ENCODE data around the gene VTN. TPM values are rescaled to one million over a fixed set of nuclear protein-coding genes. Genes with fewer than 3 reads are reported as not detected.

The VTN gene
- total and polyA plus RNA-seq, 10 donors: 0.84 to 4.0 (median 1.6) TPM

GRCh38 chr17:28367641-28368305 is 2.3 kb downstream of the VTN start:
- TF ChIP-seq POLR2A (IDR thresholded peaks at IDR 0.05) (no peak), POLR2AphosphoS5 (IDR thresholded peaks at IDR 0.05) (no peak)
- TF ChIP-seq, protein P1, sequence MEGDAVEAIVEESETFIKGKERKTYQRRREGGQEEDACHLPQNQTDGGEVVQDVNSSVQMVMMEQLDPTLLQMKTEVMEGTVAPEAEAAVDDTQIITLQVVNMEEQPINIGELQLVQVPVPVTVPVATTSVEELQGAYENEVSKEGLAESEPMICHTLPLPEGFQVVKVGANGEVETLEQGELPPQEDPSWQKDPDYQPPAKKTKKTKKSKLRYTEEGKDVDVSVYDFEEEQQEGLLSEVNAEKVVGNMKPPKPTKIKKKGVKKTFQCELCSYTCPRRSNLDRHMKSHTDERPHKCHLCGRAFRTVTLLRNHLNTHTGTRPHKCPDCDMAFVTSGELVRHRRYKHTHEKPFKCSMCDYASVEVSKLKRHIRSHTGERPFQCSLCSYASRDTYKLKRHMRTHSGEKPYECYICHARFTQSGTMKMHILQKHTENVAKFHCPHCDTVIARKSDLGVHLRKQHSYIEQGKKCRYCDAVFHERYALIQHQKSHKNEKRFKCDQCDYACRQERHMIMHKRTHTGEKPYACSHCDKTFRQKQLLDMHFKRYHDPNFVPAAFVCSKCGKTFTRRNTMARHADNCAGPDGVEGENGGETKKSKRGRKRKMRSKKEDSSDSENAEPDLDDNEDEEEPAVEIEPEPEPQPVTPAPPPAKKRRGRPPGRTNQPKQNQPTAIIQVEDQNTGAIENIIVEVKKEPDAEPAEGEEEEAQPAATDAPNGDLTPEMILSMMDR (IDR thresholded peaks at IDR 0.05 in 8 of 11, conservative IDR thresholded peaks at IDR 0.05 in 3 of 11): no peak
- intact Hi-C loops (cut with DNase I; ENCODE audit: low total_unique reads): no loop called here
- DNase-seq: no peak

DNA sequence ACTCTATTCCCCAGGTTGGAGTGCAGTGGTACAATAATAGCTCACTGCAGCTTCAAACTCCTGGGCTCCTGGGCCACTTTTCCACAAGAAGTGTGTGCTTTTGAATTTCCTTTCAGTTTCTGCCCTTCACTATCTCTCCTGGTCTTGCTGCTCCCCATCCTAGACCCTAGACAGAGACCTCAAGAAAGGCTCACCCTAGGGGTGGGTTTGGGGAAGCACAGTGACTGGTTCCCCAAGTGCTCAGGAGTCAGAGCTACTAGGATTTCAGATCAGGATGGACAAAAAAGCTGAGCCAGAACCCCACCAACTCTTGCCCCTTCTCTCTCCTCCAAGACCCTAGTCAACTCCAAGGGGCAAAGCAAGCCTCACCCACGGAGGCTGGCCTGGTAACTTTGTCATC is 3.5 kb downstream of the VTN start:
- TF ChIP-seq, protein P1 (IDR thresholded peaks at IDR 0.05 in 8 of 11, conservative IDR thresholded peaks at IDR 0.05 in 3 of 11): no peak
- no peak for TF ChIP-seq POLR2A (IDR thresholded peaks at IDR 0.05)
- no peak for TF ChIP-seq POLR2AphosphoS5 (IDR thresholded peaks at IDR 0.05)
- Histone ChIP-seq H3K4me3 (no peak overlapping the region), H3K9me3 (no peaks in the 10 kb centered on the region), H3K36me3 (peaks cover 0 to 47% (median 34%) of the 10 kb centered on the region in 6 donors), H3K4me1 (peaks cover 0 to 21% (median 13%) of the 10 kb centered on the region in 6 donors), H3K27ac (no peak overlapping the region), H3K27me3 (replicated peaks in 1 of 7) (peaks cover 0 to 1% (median 0%) of the 10 kb centered on the region in 7 donors)
- no peak for DNase-seq
- intact Hi-C loops (cut with DNase I; ENCODE audit: low total_unique reads): no loop called here
- WGBS, 5 donors: 65 to 93% (median 83%) methylated on average over 1 of the region's 1 CpG

More at GRCh38 chr17:28367641-28368305, 2.3 kb downstream of the VTN start:
- H3K9me3 ChIP-seq: no peaks in the 10 kb centered on the region
- no peak overlapping the region for H3K27ac ChIP-seq
- peaks cover 0 to 12% (median 0%) of the 10 kb centered on the region in 7 donors for H3K27me3 ChIP-seq (replicated peaks in 1 of 7)
- H3K36me3 ChIP-seq: peaks cover 0 to 36% (median 22%) of the 10 kb centered on the region in 6 donors
- 89 to 95% (median 91%) methylated on average over 19 to 21 of the region's 21 CpGs for WGBS, 5 donors
- H3K4me3 ChIP-seq: no peak overlapping the region
- H3K4me1 ChIP-seq: peaks cover 6 to 33% (median 24%) of the 10 kb centered on the region in 6 donors

GRCh38 chr17:28365487-28365886 is 4.6 kb downstream of the VTN start:
- Histone ChIP-seq H3K36me3 (peaks cover 9 to 59% (median 45%) of the 10 kb centered on the region in 6 donors), H3K4me3 (no peak overlapping the region), H3K27me3 (replicated peaks in 1 of 7) (no peaks in the 10 kb centered on the region), H3K9me3 (no peaks in the 10 kb centered on the region), H3K27ac (no peak overlapping the region), H3K4me1 (peaks cover 0 to 10% (median 4%) of the 10 kb centered on the region in 6 donors)
- no peak for DNase-seq
- TF ChIP-seq POLR2AphosphoS5 (IDR thresholded peaks at IDR 0.05) (no peak), POLR2A (IDR thresholded peaks at IDR 0.05) (no peak)
- TF ChIP-seq, protein P1 (IDR thresholded peaks at IDR 0.05 in 8 of 11, conservative IDR thresholded peaks at IDR 0.05 in 3 of 11): no peak
- intact Hi-C loops (cut with DNase I; ENCODE audit: low total_unique reads): no loop called here
- WGBS, 5 donors: 87 to 93% (median 90%) methylated on average over 2 to 3 of the region's 3 CpGs

DNA sequence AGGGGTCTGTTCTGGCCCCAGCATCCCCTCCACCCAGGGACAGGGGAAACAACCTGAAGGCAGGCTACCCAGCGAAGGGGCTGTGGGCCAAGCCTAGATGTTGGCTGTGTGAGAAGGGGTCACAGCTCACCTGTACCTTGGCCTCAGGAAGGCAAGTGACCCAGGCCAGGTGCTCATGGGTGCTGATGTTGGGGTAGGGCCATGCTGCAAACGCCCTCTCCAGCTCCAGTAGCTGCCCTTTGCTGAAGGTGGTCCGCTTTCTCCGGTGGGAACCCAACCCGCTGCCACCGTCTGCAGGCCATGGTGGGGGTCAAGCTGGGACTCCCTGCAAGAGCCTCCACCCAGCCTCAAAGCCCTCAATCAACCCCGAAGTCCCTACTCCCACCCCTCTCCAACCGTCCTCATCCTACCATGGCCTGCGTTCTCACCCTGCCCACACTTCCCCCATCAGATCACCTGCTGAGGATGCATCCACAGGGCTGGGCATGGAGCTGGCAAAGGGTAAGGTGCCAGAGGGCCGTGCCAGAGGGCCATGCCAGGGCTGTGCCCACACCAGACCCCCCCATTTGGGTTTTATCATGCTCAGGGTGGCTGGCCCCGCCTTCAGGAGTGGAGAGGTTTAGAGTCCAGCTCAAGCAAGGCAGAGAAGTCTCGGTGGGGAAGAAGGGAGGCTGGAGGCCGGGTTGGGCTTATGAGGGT is 5.3 kb downstream of the VTN start, which contains the start of gene SEBOX:
TSS of gene SEBOX (minus strand) at position 535 of the 699 bp plus-strand sequence. CDS start at position 487, 48 bp downstream.
- Histone ChIP-seq H3K4me1 (peaks cover 0 to 3% (median 0%) of the 10 kb centered on the region in 6 donors), H3K4me3 (no peak within 1 kb of the TSS), H3K27me3 (replicated peaks in 1 of 7) (no peaks in the 10 kb centered on the region), H3K9me3 (no peaks in the 10 kb centered on the region), H3K36me3 (peaks cover 11 to 65% (median 51%) of the 10 kb centered on the region in 6 donors), H3K27ac (no peak within 1 kb of the TSS)
- DNase-seq: no peak
- intact Hi-C loops (cut with DNase I; ENCODE audit: low total_unique reads): no loop called here
- TF ChIP-seq, protein P1 (IDR thresholded peaks at IDR 0.05 in 8 of 11, conservative IDR thresholded peaks at IDR 0.05 in 3 of 11): no peak
- TF ChIP-seq POLR2A (IDR thresholded peaks at IDR 0.05): no peak
- peak in 1 of 3 donors; percentile 47 for TF ChIP-seq POLR2AphosphoS5 (IDR thresholded peaks at IDR 0.05)
- 89 to 95% (median 92%) methylated on average over 13 of the region's 13 CpGs for WGBS, 5 donors
